Neural cell (in vitro differentiated cells): ENCODE measurements around the gene CD80. TPM values are rescaled to one million over a fixed set of nuclear protein-coding genes. Genes with fewer than 3 reads are reported as not detected.

ENCODE experiments used
- H2AFZ ChIP-seq: fragments of 200-600, 300-800 bp; sonication (generic), shearing (Covaris generic); 2 replicates; pipeline ENCODE4 v1.6.0; 2014; ENCODE audit warnings: low read depth, mild to moderate bottlenecking, antibody characterized with exemption, low read length, moderate library complexity
- H3F3A ChIP-seq: fragments of 200-600 bp; shearing (Covaris generic); 2 replicates; pipeline ENCODE4 v1.6.1; 2016; ENCODE audit warnings: mild to moderate bottlenecking, moderate library complexity, mixed read lengths, antibody characterized with exemption, low read length; ENCODE audit not compliant: insufficient read depth, poor library complexity, severe bottlenecking
- H3K27ac ChIP-seq: fragments of 200-600, 300-800 bp; sonication (generic), shearing (Covaris generic); 2 replicates; pipeline ENCODE4 v1.5.1; 2014; ENCODE audit warnings: mild to moderate bottlenecking, low read length, moderate library complexity
- H3K27me3 ChIP-seq: fragments of 300-800, 200-600 bp; sonication (generic), shearing (Covaris generic); 2 replicates; pipeline ENCODE4 v1.6.0; 2014; ENCODE audit warnings: mild to moderate bottlenecking, low read depth, low read length, moderate library complexity; ENCODE audit not compliant: insufficient read depth
- H3K36me3 ChIP-seq: fragments of 300-800, 200-600 bp; sonication (generic), shearing (Covaris generic); 2 replicates; pipeline ENCODE4 v1.5.1; 2014; ENCODE audit warnings: mild to moderate bottlenecking, antibody characterized with exemption, low read length, moderate library complexity; ENCODE audit not compliant: insufficient read depth
- H3K4me2 ChIP-seq: fragments of 300-800, 200-600 bp; sonication (generic), shearing (Covaris generic); 2 replicates; pipeline ENCODE4 v1.6.0; 2014; ENCODE audit warnings: mild to moderate bottlenecking, low read length
- H3K4me3 ChIP-seq: fragments of 300-800, 200-600 bp; sonication (generic), shearing (Covaris generic); 2 replicates; pipeline ENCODE4 v1.5.1; 2014; ENCODE audit warnings: mild to moderate bottlenecking, low read length, moderate library complexity
- H3K79me2 ChIP-seq: fragments of 200-600 bp; shearing (Covaris generic); replicated peaks from 2 replicates; pipeline ENCODE4 v1.6.0; 2014; ENCODE audit warnings: mild to moderate bottlenecking, low read length, moderate library complexity; ENCODE audit not compliant: insufficient read depth
- H3K9ac ChIP-seq: fragments of 300-800, 200-600 bp; sonication (generic), shearing (Covaris generic); 2 replicates; pipeline ENCODE4 v1.6.1; 2016; ENCODE audit warnings: mild to moderate bottlenecking, low read length, mixed read lengths
- H3K9me2 ChIP-seq: fragments of 200-600 bp; shearing (Covaris generic); 2 replicates; pipeline ENCODE4 v1.6.1; 2016; ENCODE audit warnings: mild to moderate bottlenecking, low read length, mixed read lengths; ENCODE audit not compliant: insufficient read depth
- H3K9me3 ChIP-seq: fragments of 200-600, 300-800 bp; sonication (generic), shearing (Covaris generic); 2 replicates; pipeline ENCODE4 v1.6.1; 2016; ENCODE audit warnings: mild to moderate bottlenecking, mixed run types, low read length, moderate library complexity, mixed read lengths
- H4K20me1 ChIP-seq: fragments of 200-600 bp; shearing (Covaris generic); 2 replicates; pipeline ENCODE4 v1.6.1; 2016; ENCODE audit warnings: mild to moderate bottlenecking, mixed run types; ENCODE audit not compliant: insufficient read depth
- CTCF ChIP-seq: fragments of 450-650 bp; IDR thresholded peaks from 2 replicates; pipeline ENCODE4 v1.5.1; 2014; ENCODE audit warnings: antibody characterized with exemption, mild to moderate bottlenecking, moderate library complexity; ENCODE audit not compliant: poor library complexity, severe bottlenecking
- EP300 ChIP-seq: fragments of 450-650 bp; conservative IDR thresholded peaks from 2 replicates; pipeline ENCODE4 v1.6.1; 2014; ENCODE audit warnings: antibody characterized with exemption, mild to moderate bottlenecking, moderate library complexity; ENCODE audit not compliant: poor library complexity, severe bottlenecking
- EZH2 ChIP-seq: fragments of 200-600, 300-800 bp; shearing (Covaris generic), sonication (generic); IDR thresholded peaks from 2 replicates; pipeline ENCODE4 v1.6.1; 2014; ENCODE audit warnings: antibody characterized with exemption, low read length, borderline replicate concordance, mild to moderate bottlenecking; ENCODE audit not compliant: insufficient read depth, poor library complexity, severe bottlenecking
- MXI1 ChIP-seq: fragments of 450-650 bp; conservative IDR thresholded peaks from 2 replicates; pipeline ENCODE4 v1.6.1; 2014; ENCODE audit warnings: antibody characterized with exemption, mild to moderate bottlenecking; ENCODE audit not compliant: poor library complexity, severe bottlenecking
- POLR2AphosphoS5 ChIP-seq: IDR thresholded peaks from 2 replicates; pipeline ENCODE4 v1.6.1; 2012
- RAD21 ChIP-seq: fragments of 450-650 bp; conservative IDR thresholded peaks from 2 replicates; pipeline ENCODE4 v1.6.1; 2014; ENCODE audit warnings: antibody characterized with exemption, mild to moderate bottlenecking, moderate library complexity
- REST ChIP-seq: IDR thresholded peaks from 2 replicates; pipeline ENCODE4 v1.6.1; 2012; ENCODE audit warnings: borderline replicate concordance
- SMC3 ChIP-seq: fragments of 450-650 bp; conservative IDR thresholded peaks from 2 replicates; pipeline ENCODE4 v1.6.1; 2014; ENCODE audit warnings: antibody characterized with exemption, mild to moderate bottlenecking, moderate library complexity; ENCODE audit not compliant: poor library complexity
- polyA plus RNA-seq: library from polyadenylated mRNA; depleted of rRNA; stranded (reverse); fragments of >200 nt; gene quantifications from 2 replicates; pipeline ENCODE4 v1.2.3, GENCODE V29; 2014

Gene CD80
- polyA plus RNA-seq, 1 donor from 2014 or later: not detected

GRCh38 chr3:119558626-119559317, 642 bp downstream of the CD80 start:
- Histone ChIP-seq H3K9me2 (no peaks in the 10 kb centered on the region), H2AFZ (no peak overlapping the region), H3F3A (no peaks in the 10 kb centered on the region), H3K36me3 (no peaks in the 10 kb centered on the region), H3K79me2 (no peaks in the 10 kb centered on the region), H3K9ac (no peak overlapping the region), H3K27me3 (no peaks in the 10 kb centered on the region), H3K27ac (no peak overlapping the region), H4K20me1 (no peaks in the 10 kb centered on the region), H3K9me3 (no peaks in the 10 kb centered on the region), H3K4me3 (no peak overlapping the region), H3K4me2 (no peak overlapping the region)
- TF ChIP-seq MXI1: no peak
- no peak for TF ChIP-seq POLR2AphosphoS5
- no peak for TF ChIP-seq EZH2
- TF ChIP-seq REST: no peak
- no peak for TF ChIP-seq SMC3
- TF ChIP-seq EP300: no peak

DNA sequence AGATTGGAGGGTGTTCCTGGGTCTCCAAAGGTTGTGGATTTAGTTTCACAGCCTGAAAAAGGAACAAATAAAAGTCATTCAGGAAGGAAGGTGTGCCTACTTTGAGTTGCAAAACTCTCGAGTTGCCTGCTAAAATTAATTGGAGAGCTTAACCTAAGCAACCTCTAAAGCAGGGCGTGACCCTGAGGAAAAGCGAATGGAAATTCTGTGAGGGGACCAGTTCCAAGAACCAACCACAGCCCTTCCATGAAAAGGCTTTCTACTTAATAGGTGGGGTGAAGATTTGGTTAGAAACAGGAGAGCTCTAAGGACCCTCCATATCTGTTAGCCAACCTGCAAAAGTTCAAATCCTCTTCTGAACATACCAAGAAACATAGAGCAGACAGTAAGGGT, 1.5 kb downstream of the CD80 start:
- TF ChIP-seq EP300 (no peak), MXI1 (no peak)
- H3K79me2 ChIP-seq: no peaks in the 10 kb centered on the region

DNA sequence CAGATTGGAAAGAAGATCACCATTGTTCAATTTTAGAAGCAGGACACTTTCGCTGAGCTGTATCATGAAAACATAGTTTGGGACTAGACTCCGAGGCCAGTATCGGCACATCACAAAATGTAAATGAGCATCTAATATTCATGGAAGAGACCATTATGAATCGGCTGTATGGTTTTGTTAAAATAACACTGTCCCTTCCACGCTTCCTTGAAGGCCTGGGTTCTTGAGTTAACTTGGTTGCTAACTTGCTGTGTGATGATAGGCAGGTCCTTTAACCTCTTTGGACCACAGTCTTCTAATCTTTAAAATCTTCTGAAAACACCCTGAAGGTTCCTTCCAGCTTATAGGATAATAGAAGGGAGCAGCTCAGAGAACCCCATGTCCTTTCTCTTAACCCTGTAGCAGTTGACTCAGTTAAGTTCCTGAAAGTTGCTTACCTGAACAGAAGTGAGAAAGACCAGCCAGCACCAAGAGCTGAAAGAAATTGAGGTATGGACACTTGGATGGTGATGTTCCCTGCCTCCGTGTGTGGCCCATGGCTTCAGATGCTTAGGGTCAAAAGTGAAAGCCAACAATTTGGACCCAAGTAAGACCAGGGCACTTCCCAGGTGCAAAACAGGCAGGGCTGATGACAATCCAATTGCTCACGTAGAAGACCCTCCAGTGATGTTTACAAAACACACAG, 2.1 kb downstream of the CD80 start:
- Histone ChIP-seq H3K4me3 (no peak overlapping the region), H3K9me2 (no peaks in the 10 kb centered on the region), H3K4me2 (no peak overlapping the region), H3K36me3 (no peaks in the 10 kb centered on the region), H3F3A (no peaks in the 10 kb centered on the region), H4K20me1 (no peaks in the 10 kb centered on the region), H3K27ac (no peak overlapping the region), H2AFZ (no peak overlapping the region), H3K9me3 (no peaks in the 10 kb centered on the region), H3K9ac (no peak overlapping the region), H3K79me2 (no peaks in the 10 kb centered on the region), H3K27me3 (no peaks in the 10 kb centered on the region)
- TF ChIP-seq EP300 (no peak), RAD21 (no peak), CTCF (no peak), SMC3 (no peak), REST (no peak), POLR2AphosphoS5 (no peak)

More for the DNA sequence above, 1.5 kb downstream of the CD80 start:
- H4K20me1 ChIP-seq: no peaks in the 10 kb centered on the region
- H3K4me2 ChIP-seq: no peak overlapping the region
- no peak overlapping the region for H3K4me3 ChIP-seq
- H2AFZ ChIP-seq: no peak overlapping the region
- no peaks in the 10 kb centered on the region for H3K27me3 ChIP-seq
- H3K36me3 ChIP-seq: no peaks in the 10 kb centered on the region
- H3K9ac ChIP-seq: no peak overlapping the region
- H3K27ac ChIP-seq: no peak overlapping the region
- no peaks in the 10 kb centered on the region for H3F3A ChIP-seq
- H3K9me2 ChIP-seq: no peaks in the 10 kb centered on the region
- no peaks in the 10 kb centered on the region for H3K9me3 ChIP-seq
